Esophagus (tissue), 2 donors: ENCODE results near the gene PPM1J. TPM values are rescaled to one million over a fixed set of nuclear protein-coding genes. Genes with fewer than 3 reads are reported as not detected.

Source experiments
- H3K27ac ChIP-seq, 2 donors: one replicate each; pipeline ENCODE4 v1.5.1; 2013; ENCODE audit warnings: low read depth in 2 of 2, mild to moderate bottlenecking in 2 of 2, inconsistent platforms in 1 of 2, low read length in 1 of 2, moderate library complexity in 1 of 2
- H3K27me3 ChIP-seq, 2 donors: one replicate each; pipeline ENCODE4 v1.6.1; 2013; ENCODE audit warnings: low read length in 2 of 2, control low read depth in 1 of 2, mild to moderate bottlenecking in 1 of 2; ENCODE audit not compliant: insufficient read depth in 2 of 2, control insufficient read depth in 1 of 2
- H3K36me3 ChIP-seq, 2 donors: one replicate each; pipeline ENCODE4 v1.6.1; 2013; ENCODE audit warnings: low read length in 1 of 2; ENCODE audit not compliant: control insufficient read depth in 2 of 2, insufficient read depth in 2 of 2
- H3K4me1 ChIP-seq, 2 donors: one replicate each; pipeline ENCODE4 v1.6.1; 2013; ENCODE audit warnings: low read length in 1 of 2; ENCODE audit not compliant: control insufficient read depth in 2 of 2, insufficient read depth in 2 of 2
- H3K4me3 ChIP-seq, 2 donors: one replicate each; pipeline ENCODE4 v1.5.1; 2013; ENCODE audit warnings: low read length in 2 of 2, mild to moderate bottlenecking in 2 of 2, low read depth in 1 of 2, moderate library complexity in 1 of 2
- H3K9me3 ChIP-seq, 2 donors: one replicate each; pipeline ENCODE4 v1.6.1; 2013; ENCODE audit warnings: mild to moderate bottlenecking in 2 of 2, low read depth in 1 of 2, low read length in 1 of 2, moderate library complexity in 1 of 2; ENCODE audit not compliant: control insufficient read depth in 2 of 2, insufficient read depth in 1 of 2
- WGBS, 2 donors: extraction: QIAGEN DNeasy Blood & Tissue Kit; methylation state at CpG; one replicate each; pipeline ENCODE4 v1.1.7; 2013; 5-methylcytosine and 5-hydroxymethylcytosine counted together
- polyA plus RNA-seq, 2 donors: library from polyadenylated mRNA; stranded (reverse); fragments of 200-250 nt; gene quantifications; one replicate each; pipeline ENCODE4 v1.2.3, GENCODE V29; 2013
- donor health status: healthy with polysubstance abuse.
- donor health status: Bipolar disorder and iron deficiency.

The PPM1J gene
- polyA plus RNA-seq, 2 donors = 2.8 to 3.5 TPM

GRCh38 chr1:112672009-112672408, 43.1 kb downstream of the PPM1J start:
- Histone ChIP-seq H3K36me3 (peaks cover 2% of the 10 kb centered on the region in 2 donors), H3K27ac (no peak overlapping the region)
- WGBS, 2 donors = 82% methylated on average over 2 of the region's 2 CpGs

GRCh38 chr1:112666946-112667345, 48.2 kb downstream of the PPM1J start:
- Histone ChIP-seq H3K36me3 (peaks cover 2 to 7% of the 10 kb centered on the region in 2 donors), H3K27ac (no peak overlapping the region), H3K4me3 (no peak overlapping the region), H3K4me1 (no peaks in the 10 kb centered on the region), H3K27me3 (no peaks in the 10 kb centered on the region), H3K9me3 (no peaks in the 10 kb centered on the region)
- WGBS, 2 donors = 87 to 89% methylated on average over 2 of the region's 2 CpGs

More at GRCh38 chr1:112672009-112672408, 43.1 kb downstream of the PPM1J start:
- H3K4me1 ChIP-seq = no peaks in the 10 kb centered on the region
- H3K27me3 ChIP-seq = no peaks in the 10 kb centered on the region
- H3K9me3 ChIP-seq = no peaks in the 10 kb centered on the region
- no peak overlapping the region for H3K4me3 ChIP-seq

- Histone ChIP-seq H3K27me3 (no peaks in the 10 kb centered on the region), H3K9me3 (no peaks in the 10 kb centered on the region), H3K4me3 (no peak overlapping the region), H3K36me3 (peaks cover 6 to 10% of the 10 kb centered on the region in 2 donors), H3K27ac (no peak overlapping the region), H3K4me1 (no peaks in the 10 kb centered on the region)
- WGBS, 2 donors = 77 to 90% methylated on average over 3 of the region's 3 CpGs
These were observed 49.3 kb downstream of the PPM1J start for GRCh38 chr1:112665857-112666256.

Other genes with a start within 250 kb of the PPM1J start
- 1 to 10 TPM; 2.2 to 3.2 TPM for gene WNT2B, start 206.4 kb downstream of the PPM1J start, polyA plus RNA-seq
- 10 to 100 TPM in 1 of 2 donors, 1 to 10 TPM in 1; 8.9 to 12.0 TPM for gene ST7L, start 96.2 kb downstream of the PPM1J start, polyA plus RNA-seq
- gene CAPZA1, start 95.5 kb downstream of the PPM1J start, polyA plus RNA-seq = 100 to 1,000 TPM in 1 of 2 donors, 10 to 100 TPM in 1; 88.1 to 115 TPM
- 10 to 100 TPM; 43.2 to 67.6 TPM for gene MOV10, start 40.7 kb downstream of the PPM1J start, polyA plus RNA-seq
- 10 to 100 TPM; 53.0 to 89.5 TPM for gene RHOC, start 8.2 kb downstream of the PPM1J start, polyA plus RNA-seq
- 10 to 100 TPM in 1 of 2 donors, 1 to 10 TPM in 1; 7.4 to 13.0 TPM for gene SLC16A1, start 240.9 kb upstream of the PPM1J start, polyA plus RNA-seq